ENCODE results near the gene C10orf88.
A peak's percentile ranks its signal among the peaks of the same experiment; 100 is the strongest.
"Not testable (repeated sequence)": the region's sequence is repeated elsewhere in the genome, so short reads cannot be mapped to it uniquely, and the experiment has no call there.

Gene C10orf88

GRCh38 chr10:122955892-122956291 lies 1.9 kb upstream of the C10orf88 start:
- no peak for DNase-seq

DNA sequence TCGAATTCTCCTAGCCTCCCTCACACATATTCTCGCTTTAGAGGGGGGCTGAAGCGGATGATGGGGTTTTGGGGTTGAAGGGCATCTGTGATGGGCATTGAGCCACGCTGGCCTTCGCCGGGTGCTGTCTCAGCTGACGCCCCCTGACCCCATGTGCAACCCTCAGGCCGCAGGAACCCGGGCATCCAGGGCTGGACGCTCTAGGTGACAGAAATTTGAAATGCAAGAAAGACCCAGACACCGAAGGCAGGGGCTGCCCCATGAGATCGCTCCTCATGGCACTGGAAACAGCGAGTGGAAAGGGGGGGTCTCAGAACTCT lies 664 bp upstream of the C10orf88 start:
- DNase-seq = no peak

GRCh38 chr10:122949296-122949695 lies 4.7 kb downstream of the C10orf88 start:
- no peak for DNase-seq

DNA sequence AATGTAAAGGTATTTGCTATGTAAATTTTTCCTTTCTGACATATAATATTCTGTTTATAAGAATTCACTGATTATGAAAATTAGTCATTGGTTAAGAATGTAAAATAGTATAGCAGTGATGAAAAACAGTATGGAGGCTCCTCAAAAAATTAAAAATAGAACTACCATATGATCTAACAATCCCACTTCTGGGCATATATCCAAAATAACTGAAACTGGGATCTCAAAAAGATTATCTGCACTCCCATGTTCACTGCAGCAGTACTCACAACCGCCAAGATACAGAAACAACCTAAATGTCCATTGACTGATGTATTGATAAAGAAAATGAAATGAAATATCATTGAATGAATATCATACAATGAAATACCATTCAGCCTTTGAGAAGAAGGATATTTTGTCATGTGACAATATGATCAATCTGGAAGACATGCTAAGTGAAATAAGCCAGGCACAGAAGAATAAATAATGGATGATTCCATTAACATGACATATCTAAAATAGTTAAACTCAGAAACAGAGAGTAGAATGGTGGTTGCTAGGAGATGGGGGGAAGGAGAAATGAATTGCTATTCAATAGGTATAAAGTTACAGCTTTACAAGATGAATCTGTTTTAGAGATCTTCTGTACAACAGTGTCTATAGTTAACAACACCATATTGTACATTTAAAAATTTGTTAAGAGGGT lies 14.0 kb downstream of the C10orf88 start:
- DNase-seq = no peak

DNA sequence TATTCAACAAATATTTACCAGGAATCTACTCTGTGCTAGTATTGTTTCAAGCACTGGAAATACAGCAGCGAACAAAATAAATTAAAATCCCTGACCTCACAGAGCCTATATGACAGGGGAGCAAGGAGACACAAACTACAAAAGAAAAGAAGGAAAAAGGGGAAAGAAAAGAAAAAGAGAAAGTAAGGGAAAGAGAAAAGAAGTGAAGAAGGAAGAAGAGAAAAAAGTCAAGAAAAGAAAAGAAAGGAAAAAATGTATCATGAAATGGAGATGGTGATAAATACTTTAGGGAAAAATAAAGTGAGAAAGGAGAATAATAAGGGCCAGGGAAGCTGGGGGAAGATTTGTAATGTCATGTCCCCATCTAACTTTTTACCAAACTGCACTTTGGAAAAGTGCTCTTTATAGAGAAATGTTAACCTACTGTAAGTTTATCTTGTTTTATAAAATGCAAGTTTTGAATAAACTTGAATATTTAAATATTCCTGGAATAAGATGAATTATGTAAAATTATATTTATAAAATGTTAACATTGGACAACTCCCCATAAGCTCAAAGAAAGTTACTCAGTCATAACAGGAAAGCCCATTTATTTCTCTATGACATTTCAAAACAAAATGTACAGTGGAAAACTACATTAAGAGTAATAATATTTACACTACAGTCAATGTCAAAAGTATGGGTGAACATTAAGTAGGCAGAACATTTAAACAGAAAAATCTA lies 14.7 kb downstream of the C10orf88 start:
- DNase-seq = no peak

DNA sequence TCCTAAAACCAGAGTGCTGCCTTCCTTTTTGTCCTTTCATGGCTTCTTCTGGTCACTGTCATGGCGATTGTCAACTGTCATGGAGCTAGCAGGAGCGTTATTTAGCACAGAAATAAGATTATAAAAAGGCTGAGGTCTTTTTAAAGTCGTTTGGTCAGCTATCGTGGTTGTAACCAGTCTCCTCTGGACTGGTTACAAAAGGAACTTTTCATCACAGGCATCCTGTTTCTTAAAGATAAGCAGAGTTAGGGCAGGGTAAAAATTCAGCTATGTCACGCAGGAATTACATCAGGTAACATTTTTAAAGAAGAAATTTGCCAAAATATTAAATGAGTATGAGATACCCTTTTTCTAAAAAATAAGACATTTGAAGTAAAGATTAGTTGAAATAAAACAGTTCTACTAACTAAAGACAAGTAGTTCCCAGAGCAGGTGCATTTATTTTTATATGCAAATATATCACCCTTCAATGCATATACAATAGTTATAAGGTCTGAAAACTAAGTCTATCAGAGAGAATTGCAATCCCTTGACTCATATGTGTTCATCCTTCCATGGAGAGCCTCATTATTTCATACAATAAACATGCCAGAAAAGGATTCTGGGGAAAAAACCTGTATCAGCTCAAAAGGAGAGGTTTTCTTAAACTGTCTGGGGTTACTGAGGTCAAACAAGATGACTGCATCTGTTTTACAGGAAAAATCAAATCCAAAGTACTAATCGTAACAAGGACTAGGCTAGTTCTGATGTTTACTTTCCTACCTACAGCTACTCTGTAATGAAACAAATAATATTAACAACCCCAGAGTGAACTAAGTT lies 22.7 kb downstream of the C10orf88 start:
- DNase-seq = no peak

- no peak for DNase-seq
These were observed 23.9 kb downstream of the C10orf88 start for GRCh38 chr10:122930140-122930539.

GRCh38 chr10:122915700-122916099 lies 38.3 kb downstream of the C10orf88 start:
- DNase-seq = no peak

DNA sequence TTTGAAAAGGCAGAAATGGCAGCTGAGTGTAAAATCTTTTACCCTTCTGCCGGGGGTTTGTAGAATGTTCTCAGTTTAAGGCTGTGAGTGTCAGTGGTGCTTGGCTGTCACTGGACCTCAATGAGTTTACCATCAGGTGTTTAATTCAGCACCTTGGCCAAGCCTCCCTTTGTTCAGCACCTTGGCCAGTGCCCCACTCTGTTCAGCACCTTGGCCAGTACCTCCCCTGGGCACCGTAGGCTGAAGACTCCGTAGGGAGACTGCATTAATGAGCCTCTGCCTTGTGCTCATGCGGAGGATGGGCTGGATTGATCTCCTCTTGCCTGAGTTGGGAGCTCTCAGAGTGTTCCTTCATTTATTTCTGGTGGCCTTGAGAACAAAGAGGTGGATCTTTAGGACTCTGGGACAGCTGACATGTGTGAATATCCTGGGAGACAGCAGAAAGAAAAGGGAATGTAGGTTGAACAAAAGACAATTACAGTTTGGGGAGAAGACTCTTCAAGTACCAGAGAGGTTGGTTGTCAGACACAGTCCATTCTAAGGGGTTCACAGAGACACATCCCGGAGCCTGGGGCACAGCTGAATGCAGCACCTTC lies 42.0 kb downstream of the C10orf88 start:
- peak; percentile 18 to 21 for DNase-seq

GRCh38 chr10:122910310-122910709 lies 43.7 kb downstream of the C10orf88 start, which contains the start of gene FAM24A:
Gene FAM24A, plus strand, starts transcription at chr10:122910610. Its CDS starts 1,025 bp downstream, at chr10:122911635.
- no peak for DNase-seq

- not testable (repeated sequence) for DNase-seq
These were observed 50.2 kb downstream of the C10orf88 start for GRCh38 chr10:122903861-122904260.

DNA sequence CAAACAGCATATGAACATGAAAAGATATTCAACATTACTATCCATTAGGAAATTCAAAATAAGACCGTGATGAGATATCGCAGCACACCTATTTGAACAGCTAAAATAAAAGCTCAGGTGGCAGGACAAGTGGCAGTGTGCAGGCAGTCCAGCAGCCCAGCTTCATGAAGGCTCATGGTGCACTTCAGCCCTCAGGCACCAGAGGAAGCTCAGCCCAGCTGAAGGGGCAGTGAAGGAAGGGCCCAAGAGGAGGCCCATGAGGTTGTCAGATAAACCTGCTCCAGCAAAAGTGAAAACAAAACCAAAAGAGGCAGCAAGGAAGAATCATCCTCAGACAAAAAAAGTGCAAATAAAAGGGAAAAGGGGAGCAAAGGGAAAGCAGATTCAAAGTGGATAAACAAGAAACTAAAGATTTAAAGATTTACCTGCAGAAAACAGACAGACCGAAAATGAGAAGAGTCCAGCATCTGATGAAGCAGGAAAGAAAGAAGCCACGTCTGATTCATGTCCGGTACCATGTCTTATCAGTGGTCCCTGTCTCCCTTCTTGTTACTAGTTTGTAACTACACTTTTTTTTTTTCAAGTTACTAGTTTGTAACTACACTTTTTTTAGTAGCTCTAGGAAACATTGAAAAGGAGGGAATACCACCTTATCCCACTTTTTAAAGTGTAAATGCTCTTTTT lies 59.6 kb downstream of the C10orf88 start:
- no peak for DNase-seq

- DNase-seq = peak in 1 of 2 experiments; percentile 19
These were observed 69.9 kb downstream of the C10orf88 start for GRCh38 chr10:122884166-122884565.

- DNase-seq = no peak
These were observed 71.3 kb downstream of the C10orf88 start for GRCh38 chr10:122882766-122883165.
